ENCODE data around the gene ATP6V0A1. TPM values are rescaled to one million over a fixed set of nuclear protein-coding genes. Genes with fewer than 3 reads are reported as not detected.
"Not testable (repeated sequence)": the region's sequence is repeated elsewhere in the genome, so short reads cannot be mapped to it uniquely, and the experiment has no call there.

Gene ATP6V0A1
- total RNA-seq, 2 donors from 2014 or later, result 45.2 to 53.1 TPM

- not testable (repeated sequence) for DNase-seq; H3K4me3 Mint-ChIP-seq; H3K27me3 ChIP-seq (ENCODE audit: control insufficient read depth, insufficient read depth, low read length, poor library complexity, severe bottlenecking); H3K4me3 ChIP-seq (ENCODE audit: low read length); H3K9me3 ChIP-seq (ENCODE audit: control insufficient read depth, low read length); H3K4me1 Mint-ChIP-seq; H3K9ac ChIP-seq (ENCODE audit: extremely low read depth, low read length, poor library complexity, severe bottlenecking); H3K27me3 Mint-ChIP-seq (ENCODE audit: insufficient read depth); H3K27ac Mint-ChIP-seq; H3K4me1 ChIP-seq (ENCODE audit: control insufficient read depth, insufficient read depth, low read length); H3K27ac ChIP-seq (ENCODE audit: low read depth, low read length); H3K36me3 ChIP-seq (ENCODE audit: control insufficient read depth, insufficient read depth, low read length); H3K36me3 Mint-ChIP-seq (ENCODE audit: low read depth)
- no CpG with 5 or more reads among the region's 2 CpGs for WGBS, 2 experiments (ENCODE audit: insufficient coverage in 1 of 2, insufficient read length in 1 of 2)
- H3K9me3 Mint-ChIP-seq, result peaks cover 26% of the 10 kb centered on the region
Measured at GRCh38 chr17:42449838-42450237, 8.8 kb upstream of the ATP6V0A1 start.

- not testable (repeated sequence) for H3K27me3 ChIP-seq (ENCODE audit: control insufficient read depth, insufficient read depth, low read length, poor library complexity, severe bottlenecking); H3K4me1 Mint-ChIP-seq; H3K4me3 ChIP-seq (ENCODE audit: low read length); H3K9me3 ChIP-seq (ENCODE audit: control insufficient read depth, low read length); H3K36me3 Mint-ChIP-seq (ENCODE audit: low read depth); DNase-seq; H3K27ac Mint-ChIP-seq; H3K4me1 ChIP-seq (ENCODE audit: control insufficient read depth, insufficient read depth, low read length); H3K9ac ChIP-seq (ENCODE audit: extremely low read depth, low read length, poor library complexity, severe bottlenecking); H3K27ac ChIP-seq (ENCODE audit: low read depth, low read length); H3K4me3 Mint-ChIP-seq; H3K36me3 ChIP-seq (ENCODE audit: control insufficient read depth, insufficient read depth, low read length); H3K27me3 Mint-ChIP-seq (ENCODE audit: insufficient read depth)
- H3K9me3 Mint-ChIP-seq, result peaks cover 24% of the 10 kb centered on the region
- 80 to 94% methylated on average over 2 to 5 of the region's 5 CpGs for WGBS, 2 experiments (ENCODE audit: insufficient coverage in 1 of 2, insufficient read length in 1 of 2)
Measured at GRCh38 chr17:42451270-42451669, 7.4 kb upstream of the ATP6V0A1 start.

- Mint-ChIP-seq H3K36me3 (ENCODE audit: low read depth) (no peaks in the 10 kb centered on the region), H3K9me3 (peaks cover 6% of the 10 kb centered on the region), H3K4me1 (no peaks in the 10 kb centered on the region), H3K27ac (no peak overlapping the region), H3K4me3 (no peak overlapping the region), H3K27me3 (ENCODE audit: insufficient read depth) (peaks cover 2% of the 10 kb centered on the region)
- no peak for TF ChIP-seq CTCF (conservative IDR thresholded peaks at IDR 0.05)
- Histone ChIP-seq H3K27ac (ENCODE audit: low read depth, low read length) (no peak overlapping the region), H3K27me3 (ENCODE audit: control insufficient read depth, insufficient read depth, low read length, poor library complexity, severe bottlenecking) (no peaks in the 10 kb centered on the region), H3K36me3 (ENCODE audit: control insufficient read depth, insufficient read depth, low read length) (no peaks in the 10 kb centered on the region), H3K9me3 (ENCODE audit: control insufficient read depth, low read length) (no peaks in the 10 kb centered on the region), H3K4me3 (ENCODE audit: low read length) (no peak overlapping the region), H3K4me1 (ENCODE audit: control insufficient read depth, insufficient read depth, low read length) (no peaks in the 10 kb centered on the region), H3K9ac (ENCODE audit: extremely low read depth, low read length, poor library complexity, severe bottlenecking) (no peak overlapping the region)
- DNase-seq, result no peak
- WGBS, 2 experiments (ENCODE audit: insufficient coverage in 1 of 2, insufficient read length in 1 of 2), result 88 to 100% methylated on average over 2 of the region's 2 CpGs
Measured at GRCh38 chr17:42453439-42453838, 5.2 kb upstream of the ATP6V0A1 start.

- H3K4me1 ChIP-seq (ENCODE audit: control insufficient read depth, insufficient read depth, low read length); H3K4me3 ChIP-seq (ENCODE audit: low read length); DNase-seq; H3K27me3 Mint-ChIP-seq (ENCODE audit: insufficient read depth); H3K36me3 ChIP-seq (ENCODE audit: control insufficient read depth, insufficient read depth, low read length); H3K4me3 Mint-ChIP-seq; H3K9me3 Mint-ChIP-seq; H3K27ac Mint-ChIP-seq; H3K27me3 ChIP-seq (ENCODE audit: control insufficient read depth, insufficient read depth, low read length, poor library complexity, severe bottlenecking); H3K27ac ChIP-seq (ENCODE audit: low read depth, low read length); H3K9ac ChIP-seq (ENCODE audit: extremely low read depth, low read length, poor library complexity, severe bottlenecking); H3K36me3 Mint-ChIP-seq (ENCODE audit: low read depth); H3K9me3 ChIP-seq (ENCODE audit: control insufficient read depth, low read length): not testable (repeated sequence)
- H3K4me1 Mint-ChIP-seq, result peaks cover 12% of the 10 kb centered on the region
- 93 to 100% methylated on average over 2 to 6 of the region's 6 CpGs for WGBS, 2 experiments (ENCODE audit: insufficient coverage in 1 of 2, insufficient read length in 1 of 2)
Measured at GRCh38 chr17:42454987-42455386, 3.7 kb upstream of the ATP6V0A1 start.
